Left kidney (tissue), 2 donors: ENCODE data around the gene TNFRSF14. TPM values are rescaled to one million over a fixed set of nuclear protein-coding genes. Genes with fewer than 3 reads are reported as not detected.

Experiments
- DNase-seq: peaks from one replicate; pipeline ENCODE4 v3.0.0-alpha.2; 2013
- polyA plus RNA-seq: library from polyadenylated mRNA; unstranded; fragments of 120-200 nt; gene quantifications from one replicate; pipeline ENCODE4 v1.2.1, GENCODE V29; 2013; ENCODE audit not compliant: insufficient read length

Gene TNFRSF14
- polyA plus RNA-seq, 1 donor, result 17.8 TPM

DNA sequence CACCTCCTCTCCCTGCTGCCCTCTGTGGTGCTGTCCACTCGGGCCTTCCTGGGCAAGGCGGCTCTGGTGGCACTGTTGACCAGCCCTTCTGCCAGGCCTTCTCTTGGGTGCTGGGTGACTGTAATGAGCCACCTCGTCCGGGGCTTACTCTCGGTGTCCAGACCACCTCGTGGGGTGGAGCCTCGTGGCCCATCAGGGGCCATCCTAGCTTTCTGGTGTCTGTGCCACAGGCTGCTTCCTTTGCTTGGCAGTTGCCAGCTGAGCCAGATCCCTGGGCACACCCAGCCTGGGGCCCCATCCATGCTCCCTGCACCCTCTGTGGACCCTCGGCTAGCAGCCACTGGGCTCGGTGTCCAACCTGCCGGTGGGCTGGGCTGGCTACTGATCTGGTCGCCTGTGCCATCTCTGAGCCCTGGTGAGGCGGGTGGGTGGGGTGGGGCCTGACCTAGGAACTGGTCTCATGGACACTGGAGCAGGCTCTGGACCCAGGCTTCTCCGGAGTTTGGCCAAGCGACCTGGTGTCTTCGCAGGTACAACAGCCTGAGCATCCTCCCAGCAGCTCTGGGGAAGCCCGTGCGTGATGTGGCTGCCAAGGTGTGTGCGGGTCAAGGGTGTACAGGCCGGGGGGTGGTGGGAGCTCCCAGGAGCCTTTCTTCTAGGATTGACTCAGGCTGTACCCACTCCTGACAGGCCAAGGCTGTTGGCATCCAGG, 31.8 kb downstream of the TNFRSF14 start:
- DNase-seq, result no peak

GRCh38 chr1:2588661-2589430, 32.7 kb downstream of the TNFRSF14 start:
- DNase-seq, result no peak

- DNase-seq, result no peak
These were observed 33.5 kb downstream of the TNFRSF14 start for GRCh38 chr1:2589431-2590232.

DNA sequence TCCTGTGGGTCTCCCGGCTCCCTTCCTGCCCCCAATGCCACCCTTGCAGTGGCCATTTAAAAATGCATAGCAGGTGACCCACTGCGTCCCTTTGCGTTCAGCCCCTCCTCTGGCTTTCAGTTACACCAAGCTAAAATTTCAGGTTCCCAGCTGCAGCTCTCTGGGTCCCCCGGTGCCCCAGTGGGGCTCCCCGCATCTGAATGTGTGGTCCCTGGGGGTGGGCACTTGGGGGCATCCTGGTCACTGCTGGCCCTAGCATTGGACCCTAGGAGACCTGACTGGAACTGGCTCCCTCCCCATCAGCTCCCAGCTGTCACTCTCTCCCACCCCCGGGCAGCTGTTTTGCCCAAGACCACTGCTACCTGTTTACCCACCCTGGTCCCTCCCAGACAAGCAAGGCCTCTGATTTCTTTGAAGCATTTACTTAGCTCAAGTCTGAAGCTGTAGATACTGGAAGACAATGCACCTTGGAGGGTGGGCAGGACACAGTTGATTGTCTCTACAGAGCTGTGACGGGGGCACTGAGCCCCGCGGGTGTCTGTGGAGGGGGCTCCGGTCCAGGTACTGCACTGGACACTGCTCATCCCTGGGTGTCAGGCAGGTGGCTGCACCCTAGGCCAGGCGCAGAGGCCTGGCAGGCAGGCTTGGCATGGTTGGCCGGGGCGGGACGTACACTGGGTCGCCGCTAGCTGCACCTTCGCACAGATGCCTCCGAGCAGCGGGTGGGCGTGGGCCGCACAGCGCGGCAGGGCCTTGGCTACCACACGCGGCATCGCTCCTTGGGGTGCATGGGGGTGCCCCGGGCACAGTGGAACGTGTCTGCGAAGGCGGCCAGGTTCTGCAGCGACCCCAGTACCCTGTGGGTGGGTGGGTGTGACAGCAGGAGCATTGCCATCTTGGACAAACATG, 34.3 kb downstream of the TNFRSF14 start:
- DNase-seq, result no peak

DNA sequence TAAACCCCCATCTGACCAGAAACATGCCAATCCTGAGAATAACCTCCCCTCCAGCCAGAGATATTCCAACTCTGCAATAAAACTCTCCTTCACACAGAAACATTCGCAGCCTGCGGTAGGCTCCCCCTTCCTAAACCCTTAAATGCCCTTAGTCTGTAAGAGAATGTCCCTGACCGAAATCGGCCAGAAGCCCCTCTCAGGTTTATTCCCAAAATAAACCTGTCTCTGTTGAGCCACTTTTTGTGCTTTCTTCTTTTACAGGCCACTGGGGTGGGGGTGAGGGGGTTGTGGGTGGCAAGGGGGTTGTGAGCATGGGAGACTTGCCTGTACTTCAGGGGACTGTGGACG, 35.0 kb downstream of the TNFRSF14 start:
- DNase-seq, result no peak

DNA sequence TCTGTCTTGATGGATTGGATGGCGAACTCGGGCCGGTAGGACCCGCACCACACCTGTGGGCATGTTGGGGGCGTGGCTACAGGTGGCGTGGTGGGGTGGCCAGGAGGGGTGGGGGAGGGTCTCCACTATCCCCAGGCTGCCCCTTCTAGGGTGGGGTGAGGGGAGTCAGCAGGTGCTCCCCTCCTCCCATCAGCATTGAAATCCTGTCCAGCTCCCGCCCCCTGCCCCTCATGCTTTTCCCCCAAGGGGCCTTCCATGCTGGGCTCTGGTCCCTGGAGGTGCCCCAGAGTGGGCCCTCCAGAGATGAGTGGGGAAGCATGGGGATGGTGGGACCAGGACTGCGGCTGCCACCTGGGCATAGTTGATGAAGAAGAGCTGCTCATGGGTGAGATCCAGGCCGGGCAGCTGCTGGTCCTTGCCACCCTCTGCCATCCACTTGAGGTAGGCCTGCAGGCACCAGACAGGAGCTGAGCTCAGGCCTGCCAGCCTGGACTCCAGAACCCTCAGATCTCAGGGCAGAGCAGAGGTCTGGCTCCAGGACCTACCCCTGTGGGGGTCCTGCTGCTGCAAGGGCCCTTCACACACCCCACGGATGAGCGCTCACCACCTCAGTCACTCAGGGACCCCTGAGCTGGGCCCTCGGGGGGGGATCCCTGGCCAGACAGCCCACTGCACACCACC, 35.5 kb downstream of the TNFRSF14 start:
- no peak for DNase-seq

GRCh38 chr1:2592672-2593071, 36.5 kb downstream of the TNFRSF14 start:
- DNase-seq, result no peak

GRCh38 chr1:2593251-2593878, 37.2 kb downstream of the TNFRSF14 start:
- DNase-seq, result no peak

- no peak for DNase-seq
These were observed 38.0 kb downstream of the TNFRSF14 start for GRCh38 chr1:2594001-2594640.

- no peak for DNase-seq
These were observed 38.5 kb downstream of the TNFRSF14 start for GRCh38 chr1:2594641-2595131.

- no peak for DNase-seq
These were observed 39.2 kb downstream of the TNFRSF14 start for GRCh38 chr1:2595261-2595811.

- DNase-seq, result no peak
These were observed 39.8 kb downstream of the TNFRSF14 start for GRCh38 chr1:2595812-2596529.

DNA sequence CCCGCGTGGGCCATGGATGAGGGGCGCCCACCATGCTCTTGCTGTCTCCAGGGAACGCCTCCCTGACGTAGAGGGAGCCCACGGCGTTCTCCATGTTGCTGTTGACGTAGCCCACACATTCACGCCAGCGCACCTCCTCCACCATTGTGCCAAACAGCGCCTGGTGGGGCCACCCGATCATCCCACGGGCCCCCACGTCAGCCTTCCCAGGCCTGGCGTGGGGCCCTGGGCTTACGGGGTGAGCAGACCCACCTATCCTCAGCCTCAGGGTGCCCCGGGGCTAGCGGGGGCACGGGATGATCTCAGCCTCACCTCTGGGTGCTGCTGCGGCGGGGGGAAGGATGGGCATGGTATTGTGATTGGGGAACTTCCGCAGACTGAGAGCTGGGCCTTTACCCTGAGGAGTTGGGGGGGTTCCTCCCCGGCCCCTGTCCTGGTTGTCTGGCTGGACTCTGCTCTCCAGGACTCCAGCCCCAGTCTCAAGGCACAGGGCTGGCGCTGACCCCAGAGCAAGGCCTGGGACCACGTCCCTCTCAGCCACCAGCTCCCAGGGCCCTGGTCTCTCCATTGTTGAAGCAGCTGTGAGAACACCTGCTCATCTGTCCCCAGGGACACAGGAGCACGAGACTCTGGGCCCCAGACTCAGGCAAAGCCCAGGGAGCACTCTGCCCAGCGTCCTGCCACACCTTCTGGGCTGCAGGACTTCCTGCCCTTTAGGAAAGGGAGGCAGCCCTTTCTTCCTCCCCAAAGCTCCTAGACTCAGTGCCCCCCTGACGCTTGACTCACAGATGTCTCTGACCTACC, 40.6 kb downstream of the TNFRSF14 start:
- DNase-seq, result no peak

DNA sequence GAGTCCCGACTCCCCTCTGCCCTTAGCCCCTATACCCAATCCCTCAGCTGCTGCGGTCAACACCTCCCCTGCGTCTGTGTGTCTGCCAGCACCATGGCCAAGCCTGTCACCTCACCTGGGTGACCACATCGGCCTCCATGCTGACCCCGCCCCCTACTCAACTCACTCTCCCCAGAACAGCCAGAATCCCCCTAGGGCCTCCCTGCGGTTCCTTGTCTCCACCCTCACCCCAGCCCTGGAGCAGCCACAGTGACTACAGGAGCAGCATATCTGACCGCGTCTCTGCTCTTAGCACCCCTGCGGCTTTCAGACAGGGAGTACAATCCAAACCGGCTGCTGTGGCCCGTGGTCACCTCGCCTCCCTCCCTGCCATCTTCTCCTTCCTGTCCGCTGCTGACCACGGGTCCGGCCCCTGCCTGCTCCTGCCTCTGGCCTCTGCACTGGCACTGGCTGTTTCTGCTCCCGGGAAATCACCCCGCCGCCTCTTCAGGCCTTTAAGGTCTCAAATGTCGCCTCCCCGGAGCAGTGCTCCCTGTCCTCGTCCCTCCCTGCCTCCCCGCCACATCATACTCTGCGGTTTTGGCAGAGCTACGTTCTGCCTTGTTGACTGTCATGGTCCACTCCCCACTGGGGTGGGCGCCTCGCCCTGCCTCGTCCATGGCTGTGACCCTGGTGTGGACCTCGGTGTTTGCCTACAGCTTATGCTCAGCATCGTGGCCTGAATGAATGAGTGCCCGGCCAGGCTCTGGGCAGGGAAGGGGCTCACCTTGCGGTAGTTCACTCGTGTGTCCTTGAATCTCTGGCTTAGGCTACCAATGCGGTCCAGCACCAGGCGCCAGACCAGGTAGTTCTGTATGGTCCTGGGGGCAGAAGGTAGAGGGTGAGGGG, 41.5 kb downstream of the TNFRSF14 start:
- no peak for DNase-seq

- no peak for DNase-seq
These were observed 42.3 kb downstream of the TNFRSF14 start for GRCh38 chr1:2598329-2598931.

DNA sequence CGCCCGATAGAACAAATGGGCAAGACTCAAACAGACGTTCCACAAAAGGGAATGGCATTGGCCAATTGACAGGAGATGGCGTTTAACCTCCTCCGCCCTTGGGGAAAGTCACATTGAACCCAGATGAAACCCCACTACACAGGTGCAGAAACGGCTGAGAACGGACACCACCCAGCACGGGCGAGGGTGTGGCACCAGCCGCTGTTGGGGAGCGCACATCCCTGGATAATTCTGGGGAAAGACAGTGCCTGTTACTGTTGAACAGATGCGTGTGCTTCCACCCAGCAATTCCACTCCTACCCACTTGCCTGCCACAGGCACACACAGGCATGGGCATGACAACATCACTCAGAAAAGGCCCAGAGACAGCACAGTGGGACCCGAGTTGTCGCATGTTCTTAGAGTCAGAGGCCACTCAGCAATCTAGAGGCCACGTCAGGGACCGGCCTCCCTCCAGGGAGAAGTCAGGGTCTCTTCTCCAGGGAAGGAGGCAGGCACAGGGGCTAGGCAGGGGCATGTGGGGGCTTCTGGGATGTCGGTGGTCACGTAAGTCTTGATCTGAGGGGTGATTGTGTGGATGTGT, 45.6 kb downstream of the TNFRSF14 start:
- no peak for DNase-seq
